Measurements from ENCODE around the gene TRAPPC2L. TPM values are rescaled to one million over a fixed set of nuclear protein-coding genes. Genes with fewer than 3 reads are reported as not detected.

TRAPPC2L gene
- total and polyA plus RNA-seq, 12 donors, result 37.5 to 63.3 (median 50.9) TPM

GRCh38 chr16:88871349-88871702 lies 14.4 kb downstream of the TRAPPC2L start:
- intact Hi-C loops (cut with DNase I), result no loop called here
- ATAC-seq, result peak in 1 of 8 donors; percentile 14

GRCh38 chr16:88871730-88872416 lies 14.9 kb downstream of the TRAPPC2L start:
- Histone ChIP-seq H3K27ac (no peak overlapping the region), H3K4me1 (peaks cover 0 to 22% (median 10%) of the 10 kb centered on the region in 9 donors), H3K4me3 (peak overlapping the region in 2 of 10 donors; percentile 39 to 41), H3K9me3 (no peaks in the 10 kb centered on the region), H3K36me3 (peaks cover 0 to 14% (median 0%) of the 10 kb centered on the region in 9 donors), H3K27me3 (peaks cover 0 to 26% (median 8%) of the 10 kb centered on the region in 7 donors)
- TF ChIP-seq, protein P1, sequence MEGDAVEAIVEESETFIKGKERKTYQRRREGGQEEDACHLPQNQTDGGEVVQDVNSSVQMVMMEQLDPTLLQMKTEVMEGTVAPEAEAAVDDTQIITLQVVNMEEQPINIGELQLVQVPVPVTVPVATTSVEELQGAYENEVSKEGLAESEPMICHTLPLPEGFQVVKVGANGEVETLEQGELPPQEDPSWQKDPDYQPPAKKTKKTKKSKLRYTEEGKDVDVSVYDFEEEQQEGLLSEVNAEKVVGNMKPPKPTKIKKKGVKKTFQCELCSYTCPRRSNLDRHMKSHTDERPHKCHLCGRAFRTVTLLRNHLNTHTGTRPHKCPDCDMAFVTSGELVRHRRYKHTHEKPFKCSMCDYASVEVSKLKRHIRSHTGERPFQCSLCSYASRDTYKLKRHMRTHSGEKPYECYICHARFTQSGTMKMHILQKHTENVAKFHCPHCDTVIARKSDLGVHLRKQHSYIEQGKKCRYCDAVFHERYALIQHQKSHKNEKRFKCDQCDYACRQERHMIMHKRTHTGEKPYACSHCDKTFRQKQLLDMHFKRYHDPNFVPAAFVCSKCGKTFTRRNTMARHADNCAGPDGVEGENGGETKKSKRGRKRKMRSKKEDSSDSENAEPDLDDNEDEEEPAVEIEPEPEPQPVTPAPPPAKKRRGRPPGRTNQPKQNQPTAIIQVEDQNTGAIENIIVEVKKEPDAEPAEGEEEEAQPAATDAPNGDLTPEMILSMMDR (IDR thresholded peaks at IDR 0.05), result no peak
- WGBS, 2 donors, result 76 to 80% methylated on average over 17 to 21 of the region's 21 CpGs
- intact Hi-C loops (cut with DNase I), result no loop called here
- no peak for DNase-seq
- no peak for ATAC-seq

More at GRCh38 chr16:88871349-88871702, 14.4 kb downstream of the TRAPPC2L start:
- H3K4me3 ChIP-seq, result peak overlapping the region in 7 of 10 donors; percentile 21 to 41 (median 38)
- no peaks in the 10 kb centered on the region for H3K9me3 ChIP-seq
- TF ChIP-seq, protein P1 (IDR thresholded peaks at IDR 0.05), result no peak
- peaks cover 0 to 9% (median 0%) of the 10 kb centered on the region in 9 donors for H3K36me3 ChIP-seq
- H3K27me3 ChIP-seq, result peaks cover 0 to 26% (median 8%) of the 10 kb centered on the region in 7 donors
- H3K4me1 ChIP-seq, result peaks cover 0 to 22% (median 10%) of the 10 kb centered on the region in 9 donors
- peak overlapping the region in 1 of 10 donors; percentile 47 for H3K27ac ChIP-seq
- DNase-seq, result no peak
- WGBS, 2 donors, result 26 to 33% methylated on average over 8 of the region's 8 CpGs

DNA sequence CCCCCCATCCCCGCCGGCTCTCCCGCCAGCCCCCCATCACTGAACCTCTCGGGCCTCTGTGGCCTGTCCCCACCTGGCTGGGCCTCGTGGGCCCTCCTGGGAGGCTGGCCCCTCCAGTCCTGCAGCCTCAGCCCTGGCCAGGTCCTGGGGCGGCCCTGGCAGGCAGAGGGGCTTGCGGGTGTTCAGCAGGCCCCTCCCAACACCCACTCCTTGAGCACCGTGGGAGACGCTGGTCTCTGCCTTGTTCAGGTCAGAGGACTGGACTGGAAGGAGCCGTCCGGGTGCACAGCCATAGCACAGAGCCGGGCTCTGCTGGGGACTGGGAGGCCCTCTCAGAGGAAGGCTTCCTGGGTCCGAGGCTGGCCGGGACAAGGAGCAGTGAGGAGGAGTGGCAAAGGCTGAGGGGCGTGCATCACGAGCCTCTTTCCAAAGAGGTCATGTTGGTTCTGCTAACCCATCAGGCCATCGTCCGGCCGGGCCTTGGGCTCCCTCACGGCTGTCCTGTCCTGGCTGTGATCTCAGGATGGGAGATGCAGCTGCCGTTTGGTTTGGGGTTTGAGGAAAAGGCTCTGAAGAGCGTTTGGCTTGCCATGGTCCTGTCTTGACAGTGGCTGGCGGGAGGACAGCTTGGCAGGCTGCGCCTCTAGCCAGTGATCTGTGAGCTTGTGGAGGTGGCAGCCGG lies 15.9 kb downstream of the TRAPPC2L start:
- H3K27ac ChIP-seq, result no peak overlapping the region
- intact Hi-C loops (cut with DNase I), result no loop called here
- no peak overlapping the region for H3K4me3 ChIP-seq
- H3K9me3 ChIP-seq, result no peaks in the 10 kb centered on the region
- WGBS, 2 donors, result 65 to 73% methylated on average over 25 of the region's 25 CpGs
- H3K4me1 ChIP-seq, result peaks cover 0 to 22% (median 10%) of the 10 kb centered on the region in 9 donors
- DNase-seq (no peak), ATAC-seq (no peak)
- peaks cover 0 to 23% (median 8%) of the 10 kb centered on the region in 7 donors for H3K27me3 ChIP-seq
- H3K36me3 ChIP-seq, result peaks cover 0 to 23% (median 0%) of the 10 kb centered on the region in 9 donors
- TF ChIP-seq, protein P1 (IDR thresholded peaks at IDR 0.05), result no peak

DNA sequence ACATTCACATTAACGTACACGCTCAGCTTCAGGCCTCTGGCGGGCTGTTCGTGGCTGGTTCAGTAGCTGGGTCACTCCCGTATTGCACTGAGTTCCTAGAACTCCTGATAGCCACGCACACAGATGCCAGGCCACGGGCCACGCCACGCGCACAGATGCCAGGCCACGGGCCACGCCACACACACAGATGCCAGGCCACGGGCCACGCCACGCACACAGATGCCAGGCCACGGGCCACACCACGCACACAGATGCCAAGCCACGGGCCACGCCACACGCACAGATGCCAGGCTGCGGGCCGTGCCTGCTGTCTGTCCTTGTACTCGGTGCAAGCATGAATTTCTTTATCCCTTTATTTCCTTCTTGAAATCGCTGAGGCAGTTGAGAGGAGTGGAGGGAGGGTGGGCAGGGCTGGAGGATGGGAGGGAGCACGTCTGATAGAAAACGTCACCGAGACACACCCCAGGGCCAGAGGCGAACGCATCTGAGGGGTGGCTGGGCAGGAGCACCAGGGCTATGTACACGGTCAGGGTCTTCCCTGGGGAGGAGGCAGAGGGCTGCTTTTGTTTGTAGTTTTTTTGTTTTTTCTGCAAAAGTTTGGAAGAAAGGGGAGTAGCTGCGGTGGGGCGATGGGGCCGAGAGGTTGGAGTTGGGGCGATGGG lies 18.1 kb downstream of the TRAPPC2L start:
- Histone ChIP-seq H3K4me3 (no peak overlapping the region), H3K4me1 (peaks cover 0 to 19% (median 10%) of the 10 kb centered on the region in 9 donors), H3K9me3 (no peaks in the 10 kb centered on the region), H3K27me3 (peaks cover 0 to 22% (median 7%) of the 10 kb centered on the region in 7 donors), H3K27ac (no peak overlapping the region), H3K36me3 (peaks cover 0 to 46% (median 6%) of the 10 kb centered on the region in 9 donors)
- ATAC-seq (no peak), DNase-seq (no peak)
- TF ChIP-seq, protein P1 (IDR thresholded peaks at IDR 0.05), result no peak
- 89 to 92% methylated on average over 34 of the region's 34 CpGs for WGBS, 2 donors
- intact Hi-C loops (cut with DNase I), result no loop called here

All from heart right ventricle (tissue), 16 donors.